ENCODE measurements around the gene TMEM260. TPM values are rescaled to one million over a fixed set of nuclear protein-coding genes. Genes with fewer than 3 reads are reported as not detected.

The TMEM260 gene
- total RNA-seq, 1 experiment from 2014 or later, result 7.0 TPM

- peaks cover 3% of the 10 kb centered on the region; the same call in 1 of the 2 replicates for H3K36me3 ChIP-seq
- H3K27me3 ChIP-seq (replicated peaks), result no peaks in the 10 kb centered on the region
- H3K27ac ChIP-seq, result no peak overlapping the region
- H3K9me3 ChIP-seq (replicated peaks), result no peaks in the 10 kb centered on the region
- H3K4me1 ChIP-seq (replicated peaks), result no peaks in the 10 kb centered on the region
- no peak for DNase-seq (ENCODE audit: low read depth in 1 of 2, low spot score in 2 of 2)
- no peak overlapping the region for H3K4me3 ChIP-seq
Observed at GRCh38 chr14:56632195-56632594, 52.6 kb downstream of the TMEM260 start.

GRCh38 chr14:56633544-56633943, 53.9 kb downstream of the TMEM260 start:
- no peaks in the 10 kb centered on the region for H3K27me3 ChIP-seq (replicated peaks)
- H3K4me3 ChIP-seq, result no peak overlapping the region
- no peak for DNase-seq (ENCODE audit: low read depth in 1 of 2, low spot score in 2 of 2)
- no peak overlapping the region for H3K27ac ChIP-seq
- H3K9me3 ChIP-seq (replicated peaks), result no peaks in the 10 kb centered on the region
- no peaks in the 10 kb centered on the region for H3K4me1 ChIP-seq (replicated peaks)
- peaks cover 6% of the 10 kb centered on the region for H3K36me3 ChIP-seq

GRCh38 chr14:56635041-56635440, 55.4 kb downstream of the TMEM260 start:
- H3K27ac ChIP-seq, result no peak overlapping the region
- H3K9me3 ChIP-seq (replicated peaks), result no peaks in the 10 kb centered on the region
- H3K36me3 ChIP-seq, result peaks cover 15% of the 10 kb centered on the region
- H3K4me3 ChIP-seq, result no peak overlapping the region
- H3K4me1 ChIP-seq (replicated peaks), result no peaks in the 10 kb centered on the region
- no peak for DNase-seq (ENCODE audit: low read depth in 1 of 2, low spot score in 2 of 2)
- no peaks in the 10 kb centered on the region for H3K27me3 ChIP-seq (replicated peaks)

- Histone ChIP-seq H3K4me1 (replicated peaks) (no peaks in the 10 kb centered on the region), H3K27ac (no peak overlapping the region), H3K4me3 (no peak overlapping the region), H3K9me3 (replicated peaks) (no peaks in the 10 kb centered on the region), H3K27me3 (replicated peaks) (no peaks in the 10 kb centered on the region), H3K36me3 (no peaks in the 10 kb centered on the region)
- DNase-seq (ENCODE audit: low read depth in 1 of 2, low spot score in 2 of 2), result no peak
Observed at GRCh38 chr14:56647493-56647892, 67.9 kb downstream of the TMEM260 start.

- Histone ChIP-seq H3K36me3 (no peaks in the 10 kb centered on the region), H3K27me3 (replicated peaks) (no peaks in the 10 kb centered on the region), H3K27ac (no peak overlapping the region), H3K4me1 (replicated peaks) (no peaks in the 10 kb centered on the region), H3K9me3 (replicated peaks) (no peaks in the 10 kb centered on the region), H3K4me3 (no peak overlapping the region)
- no peak for DNase-seq (ENCODE audit: low read depth in 1 of 2, low spot score in 2 of 2)
Observed at GRCh38 chr14:56648508-56649301, 69.1 kb downstream of the TMEM260 start.

- H3K9me3 ChIP-seq (replicated peaks), result no peaks in the 10 kb centered on the region
- H3K36me3 ChIP-seq, result no peaks in the 10 kb centered on the region
- H3K27ac ChIP-seq, result no peak overlapping the region
- H3K27me3 ChIP-seq (replicated peaks), result no peaks in the 10 kb centered on the region
- H3K4me1 ChIP-seq (replicated peaks), result no peaks in the 10 kb centered on the region
- DNase-seq (ENCODE audit: low read depth in 1 of 2, low spot score in 2 of 2), result no peak
- H3K4me3 ChIP-seq, result no peak overlapping the region
Observed at GRCh38 chr14:56649382-56649781, 69.8 kb downstream of the TMEM260 start.

- DNase-seq (ENCODE audit: low read depth in 1 of 2, low spot score in 2 of 2), result no peak
Observed at GRCh38 chr14:56650048-56650447, 70.5 kb downstream of the TMEM260 start.

GRCh38 chr14:56650979-56651378, 71.4 kb downstream of the TMEM260 start:
- Histone ChIP-seq H3K4me1 (replicated peaks) (no peaks in the 10 kb centered on the region), H3K4me3 (no peak overlapping the region), H3K36me3 (no peaks in the 10 kb centered on the region), H3K27me3 (replicated peaks) (no peaks in the 10 kb centered on the region), H3K9me3 (replicated peaks) (no peaks in the 10 kb centered on the region), H3K27ac (no peak overlapping the region)
- DNase-seq (ENCODE audit: low read depth in 1 of 2, low spot score in 2 of 2), result no peak

More at GRCh38 chr14:56650048-56650447, 70.5 kb downstream of the TMEM260 start:
- Histone ChIP-seq H3K36me3 (no peaks in the 10 kb centered on the region), H3K4me3 (no peak overlapping the region), H3K27me3 (replicated peaks) (no peaks in the 10 kb centered on the region), H3K9me3 (replicated peaks) (no peaks in the 10 kb centered on the region), H3K4me1 (replicated peaks) (no peaks in the 10 kb centered on the region), H3K27ac (no peak overlapping the region)

- Histone ChIP-seq H3K27me3 (replicated peaks) (no peaks in the 10 kb centered on the region; the same call in 1 of the 2 replicates), H3K36me3 (no peaks in the 10 kb centered on the region), H3K4me3 (no peak overlapping the region), H3K4me1 (replicated peaks) (no peaks in the 10 kb centered on the region), H3K9me3 (replicated peaks) (no peaks in the 10 kb centered on the region), H3K27ac (no peak overlapping the region)
- DNase-seq (ENCODE audit: low read depth in 1 of 2, low spot score in 2 of 2), result no peak
Observed at GRCh38 chr14:56657604-56658003, 78.0 kb downstream of the TMEM260 start.

- no peaks in the 10 kb centered on the region for H3K4me1 ChIP-seq (replicated peaks)
- no peak overlapping the region for H3K27ac ChIP-seq
- H3K27me3 ChIP-seq (replicated peaks), result no peaks in the 10 kb centered on the region; the same call in 1 of the 2 replicates
- no peaks in the 10 kb centered on the region for H3K36me3 ChIP-seq
- no peak for DNase-seq (ENCODE audit: low read depth in 1 of 2, low spot score in 2 of 2)
- H3K4me3 ChIP-seq, result no peak overlapping the region
- H3K9me3 ChIP-seq (replicated peaks), result no peaks in the 10 kb centered on the region
Observed at GRCh38 chr14:56659378-56659777, 79.8 kb downstream of the TMEM260 start.

GRCh38 chr14:56659964-56660551, 80.5 kb downstream of the TMEM260 start:
- Histone ChIP-seq H3K36me3 (no peaks in the 10 kb centered on the region), H3K4me3 (no peak overlapping the region)
- peak in 1 of 2 experiments; percentile 6 for DNase-seq (ENCODE audit: low read depth in 1 of 2, low spot score in 2 of 2)

GRCh38 chr14:56660677-56661389, 81.2 kb downstream of the TMEM260 start:
- no peak overlapping the region for H3K4me3 ChIP-seq
- H3K27me3 ChIP-seq (replicated peaks), result no peaks in the 10 kb centered on the region; the same call in 1 of the 2 replicates
- no peaks in the 10 kb centered on the region for H3K4me1 ChIP-seq (replicated peaks)
- H3K9me3 ChIP-seq (replicated peaks), result no peaks in the 10 kb centered on the region
- no peak overlapping the region for H3K27ac ChIP-seq
- H3K36me3 ChIP-seq, result no peaks in the 10 kb centered on the region
- no peak for DNase-seq (ENCODE audit: low read depth in 1 of 2, low spot score in 2 of 2)

More at GRCh38 chr14:56659964-56660551, 80.5 kb downstream of the TMEM260 start:
- Histone ChIP-seq H3K4me1 (replicated peaks) (no peaks in the 10 kb centered on the region), H3K27me3 (replicated peaks) (no peaks in the 10 kb centered on the region; the same call in 1 of the 2 replicates), H3K9me3 (replicated peaks) (no peaks in the 10 kb centered on the region), H3K27ac (no peak overlapping the region)

- no peak for DNase-seq (ENCODE audit: low read depth in 1 of 2, low spot score in 2 of 2)
- H3K27me3 ChIP-seq (replicated peaks), result no peaks in the 10 kb centered on the region; the same call in 1 of the 2 replicates
- H3K36me3 ChIP-seq, result no peaks in the 10 kb centered on the region
- no peaks in the 10 kb centered on the region for H3K9me3 ChIP-seq (replicated peaks)
- no peak overlapping the region for H3K4me3 ChIP-seq
- H3K4me1 ChIP-seq (replicated peaks), result peaks cover 2% of the 10 kb centered on the region
- no peak overlapping the region for H3K27ac ChIP-seq
Observed at GRCh38 chr14:56661478-56661877, 81.9 kb downstream of the TMEM260 start.

Measured in SJSA1 (cell line).